HEK293T (cell line): ENCODE data around the gene POLR2A.
A peak's percentile ranks its signal among the peaks of the same experiment; 100 is the strongest.
"Not testable (repeated sequence)": the region's sequence is repeated elsewhere in the genome, so short reads cannot be mapped to it uniquely, and the experiment has no call there.

Source experiments
- CTCF ChIA-PET: fragments of 350-600 bp; formaldehyde crosslinking; extraction: SDS; loops from one replicate; lab custom pipeline; 2021; ENCODE audit warnings: antibody characterized with exemption, inconsistent platforms; lab: Yijun Ruan, JAX
- POLR2A ChIA-PET: fragments of 350-600 bp; formaldehyde crosslinking; extraction: SDS; loops from one replicate; lab custom pipeline; 2020; ENCODE audit warnings: antibody characterized with exemption, inconsistent platforms; lab: Yijun Ruan, JAX
- DNase-seq: peaks from one replicate; pipeline ENCODE4 v3.0.0; 2012; ENCODE audit warnings: mixed read lengths; ENCODE audit errors: extremely low spot score
- ARNT ChIP-seq: fragments of 450-650 bp; IDR thresholded peaks from 2 replicates; pipeline ENCODE4 v1.6.1; 2017; ENCODE audit warnings: mild to moderate bottlenecking
- BHLHE40 ChIP-seq: fragments of 450-650 bp; IDR thresholded peaks from 2 replicates; pipeline ENCODE4 v1.6.1; 2016; ENCODE audit warnings: mild to moderate bottlenecking, moderate library complexity, borderline replicate concordance
- CTBP1 ChIP-seq: fragments of 450-650 bp; IDR thresholded peaks from 2 replicates; pipeline ENCODE4 v1.6.1; 2016; ENCODE audit warnings: borderline replicate concordance
- ELF4 ChIP-seq: fragments of 450-650 bp; IDR thresholded peaks from 2 replicates; pipeline ENCODE4 v1.6.1; 2017; ENCODE audit warnings: antibody characterized with exemption
- FOXA1 ChIP-seq: fragments of 450-650 bp; IDR thresholded peaks from 2 replicates; pipeline ENCODE4 v1.6.1; 2016; ENCODE audit warnings: mild to moderate bottlenecking
- FOXK2 ChIP-seq: fragments of 450-650 bp; IDR thresholded peaks from 2 replicates; pipeline ENCODE4 v1.6.1; 2016; ENCODE audit warnings: mild to moderate bottlenecking
- FOXM1 ChIP-seq: fragments of 450-650 bp; IDR thresholded peaks from 2 replicates; pipeline ENCODE4 v1.6.1; 2017; ENCODE audit warnings: mild to moderate bottlenecking, borderline replicate concordance
- HDGF ChIP-seq: fragments of 450-650 bp; IDR thresholded peaks from 2 replicates; pipeline ENCODE4 v1.6.1; 2017; ENCODE audit warnings: antibody characterized with exemption, borderline replicate concordance
- L3MBTL2 ChIP-seq: fragments of 450-650 bp; conservative IDR thresholded peaks from 2 replicates; pipeline ENCODE4 v1.6.1; 2016; ENCODE audit warnings: mild to moderate bottlenecking
- LEF1 ChIP-seq: fragments of 450-650 bp; IDR thresholded peaks from 2 replicates; pipeline ENCODE4 v1.6.1; 2017; ENCODE audit warnings: mild to moderate bottlenecking, borderline replicate concordance
- NFRKB ChIP-seq: fragments of 450-650 bp; IDR thresholded peaks from 2 replicates; pipeline ENCODE4 v1.6.1; 2016; ENCODE audit warnings: mild to moderate bottlenecking, moderate library complexity
- SP1 ChIP-seq: fragments of 450-650 bp; IDR thresholded peaks from 2 replicates; pipeline ENCODE4 v1.6.1; 2017
- SUZ12 ChIP-seq: fragments of 450-650 bp; IDR thresholded peaks from 2 replicates; pipeline ENCODE4 v1.6.1; 2016; ENCODE audit warnings: mild to moderate bottlenecking
- TARDBP ChIP-seq: fragments of 450-650 bp; IDR thresholded peaks from 2 replicates; pipeline ENCODE4 v1.6.1; 2016
- ZNF384 ChIP-seq: fragments of 450-650 bp; IDR thresholded peaks from 2 replicates; pipeline ENCODE4 v1.6.1; 2016
- TF ChIP-seq, protein P1 (sequence below): fragments of 450-650 bp; IDR thresholded peaks from 2 replicates; pipeline ENCODE4 v1.6.1; 2016

The POLR2A gene

DNA sequence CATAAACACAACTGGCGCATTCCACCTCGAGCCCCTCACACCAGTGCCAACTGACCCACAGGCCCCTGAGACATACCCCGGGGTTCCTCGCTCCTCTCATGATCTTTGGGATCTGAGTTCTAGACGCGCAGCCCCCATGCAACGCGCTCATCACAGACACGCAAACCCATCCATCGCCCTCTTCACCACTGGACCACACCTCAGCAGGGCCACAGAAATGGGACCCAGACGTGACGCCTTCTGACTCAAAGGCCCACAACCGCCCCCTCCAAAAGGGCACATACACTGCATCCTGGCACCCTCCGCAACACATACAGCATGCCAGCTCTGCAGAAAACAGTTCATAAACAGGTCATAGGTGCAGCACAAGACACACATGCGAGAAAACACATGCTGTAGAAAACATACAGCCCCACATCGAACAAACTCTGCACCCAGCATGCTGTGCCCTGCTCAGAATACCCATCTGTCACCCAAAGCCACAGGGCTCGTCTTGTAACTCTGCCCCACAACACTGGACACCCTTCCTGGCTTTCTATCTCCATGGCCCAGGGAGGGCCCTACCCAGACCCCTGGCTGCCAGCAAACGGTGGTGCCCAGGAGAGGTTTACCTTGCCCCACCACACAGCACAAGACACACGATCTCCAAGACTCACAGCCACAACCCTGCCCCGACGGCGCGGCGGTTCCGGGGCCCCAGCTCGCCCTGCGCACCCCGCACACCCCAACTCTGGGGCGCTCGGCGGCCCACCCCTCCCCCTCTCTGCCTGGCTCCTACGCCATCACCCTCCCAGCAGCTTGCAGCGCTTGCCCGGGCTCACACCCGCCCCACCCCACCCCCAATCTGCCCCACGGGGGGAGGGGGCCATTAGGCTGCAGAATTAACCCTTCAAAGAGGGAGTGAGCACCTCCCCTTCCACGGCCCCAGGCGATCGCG is 5.6 kb upstream of the POLR2A start:
- ChIA-PET CTCF (no interaction called here), POLR2A (interaction anchor here (1.0 to 8.2 kb wide), 4 partner anchors 34 to 224 kb away, joined by 3 to 55 read pairs (median 4); partner anchors contain the start of genes CHRNB1, FGF11 and TMEM102)
- TF ChIP-seq L3MBTL2 (no peak), FOXM1 (no peak), CTBP1 (no peak), NFRKB (no peak), ZNF384 (no peak), SUZ12 (no peak), SP1 (no peak), FOXK2 (no peak), ARNT (no peak), HDGF (no peak), LEF1 (no peak)
- TF ChIP-seq, protein P1, sequence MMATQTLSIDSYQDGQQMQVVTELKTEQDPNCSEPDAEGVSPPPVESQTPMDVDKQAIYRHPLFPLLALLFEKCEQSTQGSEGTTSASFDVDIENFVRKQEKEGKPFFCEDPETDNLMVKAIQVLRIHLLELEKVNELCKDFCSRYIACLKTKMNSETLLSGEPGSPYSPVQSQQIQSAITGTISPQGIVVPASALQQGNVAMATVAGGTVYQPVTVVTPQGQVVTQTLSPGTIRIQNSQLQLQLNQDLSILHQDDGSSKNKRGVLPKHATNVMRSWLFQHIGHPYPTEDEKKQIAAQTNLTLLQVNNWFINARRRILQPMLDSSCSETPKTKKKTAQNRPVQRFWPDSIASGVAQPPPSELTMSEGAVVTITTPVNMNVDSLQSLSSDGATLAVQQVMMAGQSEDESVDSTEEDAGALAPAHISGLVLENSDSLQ, result no peak
- no peak for DNase-seq

DNA sequence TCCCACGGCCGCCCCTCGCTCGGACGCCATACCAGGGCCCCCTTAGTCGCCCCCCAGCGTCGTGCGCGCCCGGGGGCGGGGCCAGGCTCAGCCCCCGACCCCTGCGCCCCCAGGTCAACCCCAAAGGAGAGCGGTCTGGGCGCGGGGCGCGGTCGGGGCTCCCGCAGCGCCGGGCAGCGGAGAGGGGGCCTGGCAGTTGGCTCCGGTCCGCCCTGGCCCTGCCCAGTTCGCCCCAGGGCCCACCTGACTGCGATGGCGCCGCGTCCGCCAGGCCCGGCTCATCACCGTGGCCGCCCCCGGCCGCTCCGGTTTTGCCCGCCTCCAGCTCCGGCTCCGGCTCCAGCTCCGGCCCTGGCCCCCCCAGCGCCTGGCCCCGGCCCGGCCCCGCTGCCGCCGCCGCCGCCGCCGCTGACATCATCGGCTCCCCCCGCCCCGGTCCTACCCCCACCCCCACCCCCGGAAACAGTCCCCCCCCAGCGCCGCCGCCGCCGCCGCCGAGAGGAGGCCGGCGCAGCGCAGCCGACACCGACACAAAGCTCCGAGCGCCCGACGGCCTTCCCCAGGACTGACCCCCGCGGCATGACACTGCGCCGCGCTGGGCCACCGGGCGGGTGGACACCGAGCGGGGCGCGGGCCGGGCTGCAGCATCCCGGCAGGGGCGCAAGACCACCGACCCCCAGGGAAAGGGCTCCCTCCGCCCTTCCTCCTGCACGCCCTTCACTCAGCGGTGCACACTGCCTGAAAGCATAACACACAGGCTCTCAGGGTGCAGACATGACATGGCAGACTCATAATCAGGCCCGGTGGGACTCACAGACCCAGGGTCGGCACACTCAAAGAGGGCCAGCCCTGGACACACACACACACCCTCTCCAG is 4.7 kb upstream of the POLR2A start, which contains the start of gene ZBTB4:
TSS of gene ZBTB4 (minus strand) at position 419 of the 876 bp plus-strand sequence. CDS start 12,830 bp downstream, outside the sequence.
- ChIA-PET POLR2A (interaction anchor here (0.7 to 8.2 kb wide), 12 partner anchors 9 to 224 kb away, joined by 3 to 55 read pairs (median 4); partner anchors contain the start of genes FGF11, TMEM102 and TMEM256), CTCF (no interaction called here)
- no peak for TF ChIP-seq L3MBTL2
- no peak for TF ChIP-seq CTBP1
- no peak for TF ChIP-seq FOXM1
- no peak for TF ChIP-seq NFRKB
- TF ChIP-seq HDGF, result no peak
- TF ChIP-seq SUZ12, result no peak
- no peak for TF ChIP-seq BHLHE40
- TF ChIP-seq ELF4, result no peak
- no peak for TF ChIP-seq TARDBP
- TF ChIP-seq FOXK2, result no peak
- TF ChIP-seq ARNT, result no peak
- TF ChIP-seq, protein P1, result no peak
- TF ChIP-seq FOXA1, result no peak
- no peak for TF ChIP-seq SP1
- TF ChIP-seq LEF1, result no peak
- peak; percentile 45 for DNase-seq

DNA sequence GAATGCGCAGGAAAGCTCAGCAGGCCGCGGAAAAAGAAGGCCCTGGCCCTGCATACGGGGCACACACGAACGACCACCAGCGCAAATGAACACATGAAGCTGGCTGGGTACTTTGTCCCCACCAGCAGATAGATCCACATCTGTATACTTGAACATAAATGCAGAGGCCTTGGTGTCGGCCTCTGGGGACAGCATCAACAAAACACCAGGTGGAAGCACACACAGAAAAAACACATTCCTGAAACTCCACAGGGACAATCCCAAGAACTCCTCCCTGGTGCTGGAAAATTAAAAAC is 4.1 kb upstream of the POLR2A start:
- no peak for TF ChIP-seq FOXM1
- no peak for TF ChIP-seq ZNF384
- TF ChIP-seq HDGF, result no peak
- TF ChIP-seq LEF1, result no peak
- no peak for TF ChIP-seq CTBP1
- no peak for TF ChIP-seq SUZ12
- TF ChIP-seq BHLHE40, result no peak
- TF ChIP-seq NFRKB, result no peak
- TF ChIP-seq, protein P1, result no peak
- no peak for TF ChIP-seq TARDBP
- no peak for TF ChIP-seq SP1
- TF ChIP-seq ARNT, result no peak
- no peak for TF ChIP-seq FOXA1
- TF ChIP-seq FOXK2, result no peak
- no peak for DNase-seq
- ChIA-PET POLR2A (interaction anchor here (0.9 to 8.2 kb wide), 9 partner anchors 10 to 150 kb away, joined by 3 to 55 read pairs (median 4); partner anchors contain the start of genes FGF11, TMEM102 and TMEM256), CTCF (no interaction called here)

DNA sequence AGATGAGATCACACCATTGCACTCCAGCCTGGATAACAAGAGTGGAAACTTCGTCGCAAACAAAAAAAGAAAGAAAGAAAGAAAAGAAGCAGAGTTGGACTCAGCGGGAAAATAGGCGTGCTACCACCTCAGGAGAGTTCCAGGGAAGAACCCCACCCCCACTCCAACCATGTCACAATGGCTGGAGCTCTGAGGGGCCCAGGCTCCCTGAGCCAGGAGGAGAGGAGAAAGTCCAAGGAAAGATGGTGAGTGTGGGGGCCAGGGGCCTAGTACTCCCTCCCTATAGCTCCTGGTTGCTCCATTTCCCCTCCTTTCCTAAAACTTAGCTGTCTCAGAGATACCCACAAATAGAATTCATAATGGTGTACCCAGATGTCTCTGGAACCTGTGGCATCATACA is 2.9 kb upstream of the POLR2A start, which contains the start of gene SLC35G6:
TSS of gene SLC35G6 (plus strand) at position 172 of the 400 bp plus-strand sequence. CDS start at position 243, 71 bp downstream.
- DNase-seq, CTCF ChIA-PET: not testable (repeated sequence)
- POLR2A ChIA-PET, result interaction anchor here (8.2 kb wide), 1 partner anchor 43 kb away, joined by 55 read pairs; the partner anchor contains the start of genes FGF11 and TMEM102

DNA sequence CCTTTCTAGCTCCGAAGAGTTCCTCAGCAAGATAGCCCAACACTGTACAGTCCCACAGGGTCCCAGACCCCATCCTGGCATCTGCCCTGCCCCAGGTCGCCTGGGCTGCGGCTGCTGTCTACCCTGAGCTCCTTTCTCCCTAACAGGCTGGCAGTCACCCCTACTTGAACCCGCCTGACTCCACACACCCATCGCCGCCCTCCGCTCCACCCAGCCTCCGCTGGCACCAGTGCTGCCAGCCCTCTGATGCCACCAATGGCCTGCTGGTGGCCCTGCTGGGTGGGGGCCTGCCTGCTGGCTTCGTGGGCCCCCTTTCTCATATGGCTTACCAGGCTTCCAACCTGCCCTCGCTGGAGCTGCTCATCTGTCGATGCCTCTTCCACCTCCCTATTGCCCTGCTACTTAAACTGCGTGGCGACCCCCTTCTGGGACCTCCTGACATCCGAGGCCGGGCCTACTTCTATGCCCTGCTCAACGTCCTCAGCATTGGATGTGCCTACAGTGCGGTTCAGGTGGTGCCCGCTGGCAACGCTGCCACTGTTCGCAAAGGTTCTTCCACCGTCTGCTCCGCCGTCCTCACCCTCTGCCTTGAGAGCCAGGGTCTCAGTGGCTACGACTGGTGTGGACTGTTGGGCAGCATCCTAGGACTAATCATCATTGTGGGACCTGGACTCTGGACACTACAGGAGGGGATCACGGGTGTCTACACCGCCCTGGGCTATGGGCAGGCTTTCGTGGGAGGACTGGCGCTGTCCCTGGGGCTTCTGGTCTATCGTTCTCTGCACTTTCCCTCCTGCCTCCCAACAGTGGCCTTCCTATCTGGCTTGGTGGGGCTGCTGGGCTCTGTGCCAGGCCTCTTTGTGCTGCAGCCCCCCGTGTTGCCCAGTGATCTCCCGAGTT is 2.1 kb upstream of the POLR2A start:
- DNase-seq, CTCF ChIA-PET: not testable (repeated sequence)
- POLR2A ChIA-PET, result interaction anchor here (8.2 kb wide), 1 partner anchor 44 kb away, joined by 55 read pairs; the partner anchor contains the start of genes FGF11 and TMEM102

DNA sequence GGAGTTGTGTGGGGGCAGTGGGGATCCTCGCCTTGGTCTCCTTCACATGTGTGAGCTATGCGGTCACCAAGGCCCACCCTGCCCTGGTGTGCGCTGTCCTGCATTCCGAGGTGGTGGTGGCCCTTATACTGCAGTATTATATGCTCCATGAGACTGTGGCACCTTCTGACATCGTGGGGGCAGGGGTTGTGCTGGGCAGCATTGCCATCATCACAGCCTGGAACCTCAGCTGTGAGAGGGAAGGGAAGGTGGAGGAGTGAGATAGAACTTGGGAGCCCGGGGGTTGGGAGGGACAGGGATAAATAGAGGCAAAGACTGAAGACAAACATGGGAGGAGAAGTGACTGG is 1.5 kb upstream of the POLR2A start:
- DNase-seq, CTCF ChIA-PET, POLR2A ChIA-PET: not testable (repeated sequence)
